ENCODE measurements around the gene IL23A. TPM values are rescaled to one million over a fixed set of nuclear protein-coding genes. Genes with fewer than 3 reads are reported as not detected.

The IL23A gene
- total and polyA plus RNA-seq, 2 of the 13 experiments (the other 11 are each of a cell fraction or from before 2014, with no cell fraction given) = 0.33 to 0.35 TPM

- no peak for TF ChIP-seq NFAT5 (CRISPR knock-in tag; IDR thresholded peaks at IDR 0.05)
- TF ChIP-seq ZNF792 (CRISPR knock-in tag; IDR thresholded peaks at IDR 0.05) = peak; percentile 62
- TF ChIP-seq MTF1 (CRISPR knock-in tag; IDR thresholded peaks at IDR 0.05) = 0 out of 2 replicates have a peak, but pooled peaks have one; percentile 33
- TF ChIP-seq ZNF30 (CRISPR knock-in tag; IDR thresholded peaks at IDR 0.05) = 0 out of 2 replicates have a peak, but pooled peaks have one; percentile 33
- TF ChIP-seq SOX6 (IDR thresholded peaks at IDR 0.05) = no peak
- no peak for TF ChIP-seq SOX6 (CRISPR knock-in tag; IDR thresholded peaks at IDR 0.05)
- 0 out of 2 replicates have a peak, but pooled peaks have one; percentile 22 for TF ChIP-seq RXRA (CRISPR knock-in tag; IDR thresholded peaks at IDR 0.05)
- peak; percentile 88 for TF ChIP-seq NAIF1 (CRISPR knock-in tag; IDR thresholded peaks at IDR 0.05; ENCODE audit: borderline replicate concordance)
- peak; percentile 21; the same call in 1 of the 2 replicates for TF ChIP-seq ZNF160 (CRISPR knock-in tag; IDR thresholded peaks at IDR 0.05)
- TF ChIP-seq SNAPC5 (CRISPR knock-in tag; IDR thresholded peaks at IDR 0.05; ENCODE audit: borderline replicate concordance) = no peak
- TF ChIP-seq ZNF576 (CRISPR knock-in tag; IDR thresholded peaks at IDR 0.05) = no peak
- TF ChIP-seq POLR2G (IDR thresholded peaks at IDR 0.05; ENCODE audit: low read depth, low read length) = peak; percentile 87
- TF ChIP-seq ZFP36L1 (CRISPR knock-in tag; IDR thresholded peaks at IDR 0.05) = 0 out of 2 replicates have a peak, but pooled peaks have one; percentile 25
- TF ChIP-seq ZNF10 (CRISPR knock-in tag; IDR thresholded peaks at IDR 0.05; ENCODE audit: borderline replicate concordance, low read depth) = no peak
- TF ChIP-seq ZZZ3 (CRISPR knock-in tag; IDR thresholded peaks at IDR 0.05; ENCODE audit: borderline replicate concordance) = 0 out of 2 replicates have a peak, but pooled peaks have one; percentile 20
- peak; percentile 65 for TF ChIP-seq HOXA5 (CRISPR knock-in tag; IDR thresholded peaks at IDR 0.05)
- peak; percentile 23; the same call in 1 of the 2 replicates for TF ChIP-seq FOXK1 (CRISPR knock-in tag; IDR thresholded peaks at IDR 0.05; ENCODE audit: borderline replicate concordance, low read depth)
- TF ChIP-seq SP2 (CRISPR knock-in tag; IDR thresholded peaks at IDR 0.05) = peak; percentile 86
- peak; percentile 90 for TF ChIP-seq RFXAP (CRISPR knock-in tag; IDR thresholded peaks at IDR 0.05; ENCODE audit: borderline replicate concordance)
- TF ChIP-seq RFX5 (IDR thresholded peaks at IDR 0.05; ENCODE audit: low read depth, low read length) = peak; percentile 66; the same call in 1 of the 2 replicates
- TF ChIP-seq PHF8 (CRISPR knock-in tag; IDR thresholded peaks at IDR 0.05) = peak; percentile 57
- TF ChIP-seq, protein P1, sequence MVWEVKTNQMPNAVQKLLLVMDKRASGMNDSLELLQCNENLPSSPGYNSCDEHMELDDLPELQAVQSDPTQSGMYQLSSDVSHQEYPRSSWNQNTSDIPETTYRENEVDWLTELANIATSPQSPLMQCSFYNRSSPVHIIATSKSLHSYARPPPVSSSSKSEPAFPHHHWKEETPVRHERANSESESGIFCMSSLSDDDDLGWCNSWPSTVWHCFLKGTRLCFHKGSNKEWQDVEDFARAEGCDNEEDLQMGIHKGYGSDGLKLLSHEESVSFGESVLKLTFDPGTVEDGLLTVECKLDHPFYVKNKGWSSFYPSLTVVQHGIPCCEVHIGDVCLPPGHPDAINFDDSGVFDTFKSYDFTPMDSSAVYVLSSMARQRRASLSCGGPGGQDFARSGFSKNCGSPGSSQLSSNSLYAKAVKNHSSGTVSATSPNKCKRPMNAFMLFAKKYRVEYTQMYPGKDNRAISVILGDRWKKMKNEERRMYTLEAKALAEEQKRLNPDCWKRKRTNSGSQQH (CRISPR knock-in tag; IDR thresholded peaks at IDR 0.05; ENCODE audit: low read depth) = peak; percentile 72; the same call in 1 of the 2 replicates
- TF ChIP-seq ZNF207 (IDR thresholded peaks at IDR 0.05; ENCODE audit: borderline replicate concordance) = no peak
- no peak for TF ChIP-seq RORA (CRISPR knock-in tag; IDR thresholded peaks at IDR 0.05)
These were observed 4.8 kb upstream of the IL23A start, which contains the start of gene PAN2 (continued) for GRCh38 chr12:56333679-56334489.

All from HepG2 (cell line).